Gastrocnemius medialis (tissue), 4 donors: ENCODE data around the gene FHOD3.

Experiments used
- POLR2A ChIP-seq, 2 donors: fragments of 450-650 bp; IDR thresholded peaks; one replicate each; pipeline ENCODE4 v1.6.1; 2017; ENCODE audit warnings: antibody characterized with exemption in 2 of 2, mild to moderate bottlenecking in 2 of 2, moderate library complexity in 2 of 2
- TF ChIP-seq, protein P1 (sequence below), 5 experiments: fragments of 450-650 bp in 3 of 5; fragments of 200-600 bp in 2 of 5; sonication (generic) in 2 of 5; IDR thresholded peaks in 4 of 5; conservative IDR thresholded peaks in 1 of 5; 1 replicate in 4 of 5; 2 replicates in 1 of 5; pipeline ENCODE4 v1.5.1; 2016 to 2019; ENCODE audit warnings: antibody characterized with exemption in 5 of 5, mild to moderate bottlenecking in 3 of 5, moderate library complexity in 3 of 5

DNA sequence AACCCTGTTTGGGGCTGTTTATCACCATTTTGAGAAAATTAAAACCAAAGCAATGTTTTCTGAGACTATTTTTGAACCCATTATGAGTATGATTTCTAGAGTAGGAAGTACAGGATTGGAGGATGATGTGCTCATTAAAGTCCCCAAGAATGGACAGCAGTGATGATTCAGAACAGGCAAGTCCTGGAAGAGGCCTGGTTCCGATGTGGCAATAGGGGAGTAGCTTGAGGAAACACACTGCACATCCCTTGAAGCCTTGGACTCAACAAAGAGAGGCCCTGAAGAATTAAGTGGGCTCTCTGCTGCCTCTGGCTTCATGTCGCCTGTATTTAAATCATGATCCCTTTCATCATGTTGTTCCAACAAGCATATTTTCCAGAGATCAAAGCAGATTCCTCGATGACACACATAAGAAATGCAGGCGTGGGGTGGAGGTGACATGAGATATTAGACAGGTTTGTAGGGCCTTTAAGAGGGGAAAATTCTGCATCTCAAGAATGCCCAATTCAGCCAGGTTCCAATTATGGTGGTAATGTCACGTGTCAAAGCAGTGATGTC, 242.2 kb downstream of the FHOD3 start:
- TF ChIP-seq, protein P1, sequence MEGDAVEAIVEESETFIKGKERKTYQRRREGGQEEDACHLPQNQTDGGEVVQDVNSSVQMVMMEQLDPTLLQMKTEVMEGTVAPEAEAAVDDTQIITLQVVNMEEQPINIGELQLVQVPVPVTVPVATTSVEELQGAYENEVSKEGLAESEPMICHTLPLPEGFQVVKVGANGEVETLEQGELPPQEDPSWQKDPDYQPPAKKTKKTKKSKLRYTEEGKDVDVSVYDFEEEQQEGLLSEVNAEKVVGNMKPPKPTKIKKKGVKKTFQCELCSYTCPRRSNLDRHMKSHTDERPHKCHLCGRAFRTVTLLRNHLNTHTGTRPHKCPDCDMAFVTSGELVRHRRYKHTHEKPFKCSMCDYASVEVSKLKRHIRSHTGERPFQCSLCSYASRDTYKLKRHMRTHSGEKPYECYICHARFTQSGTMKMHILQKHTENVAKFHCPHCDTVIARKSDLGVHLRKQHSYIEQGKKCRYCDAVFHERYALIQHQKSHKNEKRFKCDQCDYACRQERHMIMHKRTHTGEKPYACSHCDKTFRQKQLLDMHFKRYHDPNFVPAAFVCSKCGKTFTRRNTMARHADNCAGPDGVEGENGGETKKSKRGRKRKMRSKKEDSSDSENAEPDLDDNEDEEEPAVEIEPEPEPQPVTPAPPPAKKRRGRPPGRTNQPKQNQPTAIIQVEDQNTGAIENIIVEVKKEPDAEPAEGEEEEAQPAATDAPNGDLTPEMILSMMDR (IDR thresholded peaks at IDR 0.05 in 4 of 5, conservative IDR thresholded peaks at IDR 0.05 in 1 of 5): no peak
- TF ChIP-seq POLR2A (IDR thresholded peaks at IDR 0.05): no peak
